CD4-positive, alpha-beta T cell treated with Interleukin-21 for 1 hour (primary cell): Measurements from ENCODE around the gene CTSD.
A peak's percentile ranks its signal among the peaks of the same experiment; 100 is the strongest.

ENCODE experiments used
- DNase-seq: peaks from one replicate; pipeline ENCODE4 v3.0.0-alpha.2; 2020

CTSD gene

DNA sequence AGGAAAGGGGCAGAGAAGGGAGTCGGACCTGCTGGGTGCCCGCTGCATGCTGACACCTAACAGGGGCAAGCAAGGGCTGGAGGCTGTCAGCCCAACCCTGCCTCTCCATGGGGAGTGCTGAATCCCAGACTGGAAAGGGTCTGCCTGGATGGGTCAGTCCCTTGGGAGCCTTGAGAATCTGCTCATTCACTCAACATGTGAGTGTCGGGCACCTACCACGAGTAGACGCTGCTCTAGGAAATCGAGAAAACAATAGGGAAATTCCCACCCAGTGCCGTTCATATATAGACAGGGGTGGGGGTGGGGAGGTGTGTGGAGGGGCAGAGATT lies 4.4 kb upstream of the CTSD start:
- DNase-seq = no peak

DNA sequence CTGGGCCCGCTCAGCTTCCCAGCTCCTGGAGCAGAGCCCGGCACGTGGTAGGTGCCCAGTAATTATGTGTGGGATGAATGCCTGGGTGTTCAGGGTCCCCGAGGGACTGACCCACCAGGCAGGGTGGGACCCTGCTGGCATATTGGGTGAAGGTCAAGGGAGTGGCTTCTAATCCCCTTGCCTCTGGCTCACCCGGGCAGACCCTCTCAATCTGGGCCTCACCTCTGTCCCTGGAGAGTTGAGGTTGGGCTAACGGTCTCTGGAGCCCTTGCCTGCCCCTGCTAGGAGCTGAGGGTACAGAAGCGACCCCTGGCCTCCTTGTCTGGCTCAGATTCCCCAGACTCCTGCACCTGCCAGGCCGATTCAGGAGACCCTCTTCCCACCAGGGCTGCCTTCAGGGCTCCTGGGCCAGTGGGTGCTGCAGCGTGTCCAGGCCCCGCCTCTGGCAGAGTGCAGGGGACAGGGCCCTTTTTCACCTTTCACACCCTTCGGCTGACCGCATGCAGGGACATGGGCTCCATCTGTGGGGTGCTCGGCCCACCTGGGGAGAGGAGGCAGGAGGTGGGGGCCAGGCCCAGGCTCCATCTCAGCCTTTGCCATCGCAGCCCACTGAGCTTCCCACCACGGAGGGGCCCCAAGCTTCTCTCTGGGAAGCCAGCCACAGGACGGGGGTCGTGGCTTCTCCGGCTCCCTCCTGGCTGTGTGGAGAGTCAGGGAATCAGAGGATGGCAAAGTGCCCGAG lies 3.8 kb upstream of the CTSD start:
- DNase-seq = no peak

DNA sequence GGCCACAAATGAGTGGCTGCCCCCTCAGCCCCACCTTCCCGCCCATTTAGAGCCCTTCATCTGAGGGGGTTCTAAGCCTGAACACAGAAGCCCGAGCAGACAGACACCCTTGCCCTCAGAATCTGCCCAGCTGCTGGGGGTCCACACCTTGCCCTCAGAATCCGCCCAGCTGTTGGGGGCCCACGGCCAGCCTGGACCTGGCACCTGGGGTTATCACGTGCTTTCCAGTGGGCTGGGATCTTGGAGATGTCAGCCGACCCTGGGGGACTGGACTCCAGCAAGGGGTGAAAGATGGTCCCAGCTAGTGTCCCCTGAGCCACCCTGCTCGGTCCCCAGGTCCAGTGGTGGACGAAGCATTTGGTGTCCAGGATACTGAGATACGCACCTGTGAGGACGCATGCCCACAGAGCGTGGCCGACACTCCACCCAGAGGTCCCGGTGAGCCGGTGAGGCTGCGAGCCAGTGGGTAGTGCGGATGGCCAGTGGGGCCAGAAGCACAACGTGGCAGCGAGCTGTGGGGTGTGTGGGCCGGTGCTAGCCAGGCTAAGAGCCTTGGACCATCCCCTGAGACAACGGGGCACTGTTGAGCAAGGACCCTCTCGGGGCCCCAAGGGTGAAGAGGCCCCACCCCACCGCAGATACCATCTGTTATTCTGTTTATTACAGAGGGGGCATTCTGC lies 3.1 kb upstream of the CTSD start:
- no peak for DNase-seq

DNA sequence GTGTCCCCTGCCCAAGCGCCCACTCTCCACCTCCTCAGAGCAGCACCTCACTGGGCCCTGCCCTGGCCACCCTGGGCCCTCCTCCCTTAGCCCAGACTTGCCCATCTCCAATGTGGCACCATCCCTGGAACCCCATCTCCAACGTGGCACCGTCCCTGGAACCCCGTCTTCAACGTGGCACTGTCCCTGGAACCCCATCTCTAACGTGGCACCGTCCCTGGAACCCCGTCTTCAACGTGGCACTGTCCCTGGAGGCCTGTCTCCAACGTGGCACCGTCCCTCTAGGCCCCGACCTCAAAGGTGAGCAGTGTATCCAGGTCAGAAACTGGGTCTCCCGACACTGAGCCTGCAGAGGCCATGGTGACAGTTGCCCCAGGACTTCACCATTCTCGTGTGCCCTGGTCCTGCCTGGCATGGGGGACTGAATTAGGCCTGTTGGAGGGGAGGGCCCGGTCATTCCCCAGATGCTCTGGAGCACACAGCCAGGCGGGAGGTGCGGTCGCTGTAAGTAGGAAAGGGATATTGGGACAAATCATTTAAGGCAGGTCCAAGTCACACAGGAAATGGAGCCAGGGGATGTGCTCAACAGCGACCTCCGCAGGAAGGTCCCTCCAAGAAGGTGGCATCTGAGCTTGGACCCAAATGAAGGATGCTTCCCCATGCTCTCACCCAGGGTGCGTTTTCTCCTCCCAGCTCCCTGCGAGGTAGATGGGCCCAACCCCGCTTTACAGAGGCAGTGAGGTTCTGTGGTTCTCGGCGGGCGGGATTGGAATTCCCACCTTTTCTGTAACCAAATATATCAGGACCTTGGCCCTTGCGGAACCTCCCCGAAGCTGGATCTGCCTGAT lies 2.4 kb upstream of the CTSD start:
- no peak for DNase-seq

DNA sequence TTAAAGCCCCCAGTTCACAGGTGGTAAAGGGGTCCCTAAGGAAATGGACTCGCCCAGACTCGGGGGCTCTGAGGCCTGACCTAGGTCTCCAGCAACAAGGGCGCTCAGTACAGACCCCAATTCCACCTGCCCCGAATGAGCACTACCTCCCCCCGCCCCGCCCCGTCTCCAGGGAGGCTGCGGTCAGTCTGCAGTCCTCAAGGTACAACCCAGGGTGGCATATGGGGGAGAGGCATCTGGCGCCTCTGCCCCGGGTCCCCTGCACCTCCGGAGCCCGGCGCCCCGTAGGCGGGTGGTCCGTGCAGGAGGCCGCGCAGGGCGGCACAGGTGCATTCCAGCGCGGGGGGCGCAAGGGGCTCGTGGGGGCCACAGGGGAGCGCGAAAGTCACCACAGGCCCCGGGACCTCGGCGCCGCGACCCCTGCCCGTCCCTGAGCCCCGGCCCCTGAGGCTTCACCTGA lies 361 bp downstream of the CTSD start:
- no peak for DNase-seq

DNA sequence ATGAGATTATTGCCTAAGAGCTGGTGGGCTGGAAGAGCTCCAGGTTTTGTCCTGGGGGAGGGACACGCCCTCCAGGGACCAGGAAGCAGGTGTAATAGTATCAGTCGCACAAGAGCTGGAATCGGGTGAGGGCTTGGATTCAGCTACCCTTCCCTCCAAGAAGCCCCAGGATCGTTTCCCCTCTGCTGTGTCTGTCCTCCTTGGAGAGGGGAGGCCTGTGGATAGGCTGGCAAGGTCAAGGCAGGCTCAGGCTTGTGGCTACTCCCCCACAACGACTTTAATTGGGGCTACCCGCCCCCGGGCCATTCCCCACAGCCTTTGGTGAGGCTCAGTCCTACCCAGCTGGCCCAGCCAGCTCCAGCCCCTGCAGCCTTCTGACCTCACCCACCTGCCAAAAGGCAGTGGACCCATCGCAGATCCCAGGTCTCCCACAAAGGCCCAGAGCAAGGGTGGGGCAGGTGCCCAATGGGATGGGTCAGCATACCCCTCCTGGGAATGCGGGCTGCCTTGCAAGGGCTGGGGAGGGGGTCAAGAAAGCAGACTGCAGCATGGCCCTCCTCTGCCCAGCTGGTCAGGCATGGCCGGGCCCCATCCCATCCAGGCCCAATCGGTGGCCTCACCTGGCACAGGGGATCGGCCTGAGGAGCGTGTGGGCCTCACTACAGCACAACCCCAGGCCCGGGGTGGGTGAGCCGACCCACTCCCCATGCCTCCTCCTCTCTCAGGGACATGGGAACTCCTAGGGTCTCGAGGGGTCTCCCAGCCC lies 1.0 kb downstream of the CTSD start:
- no peak for DNase-seq

DNA sequence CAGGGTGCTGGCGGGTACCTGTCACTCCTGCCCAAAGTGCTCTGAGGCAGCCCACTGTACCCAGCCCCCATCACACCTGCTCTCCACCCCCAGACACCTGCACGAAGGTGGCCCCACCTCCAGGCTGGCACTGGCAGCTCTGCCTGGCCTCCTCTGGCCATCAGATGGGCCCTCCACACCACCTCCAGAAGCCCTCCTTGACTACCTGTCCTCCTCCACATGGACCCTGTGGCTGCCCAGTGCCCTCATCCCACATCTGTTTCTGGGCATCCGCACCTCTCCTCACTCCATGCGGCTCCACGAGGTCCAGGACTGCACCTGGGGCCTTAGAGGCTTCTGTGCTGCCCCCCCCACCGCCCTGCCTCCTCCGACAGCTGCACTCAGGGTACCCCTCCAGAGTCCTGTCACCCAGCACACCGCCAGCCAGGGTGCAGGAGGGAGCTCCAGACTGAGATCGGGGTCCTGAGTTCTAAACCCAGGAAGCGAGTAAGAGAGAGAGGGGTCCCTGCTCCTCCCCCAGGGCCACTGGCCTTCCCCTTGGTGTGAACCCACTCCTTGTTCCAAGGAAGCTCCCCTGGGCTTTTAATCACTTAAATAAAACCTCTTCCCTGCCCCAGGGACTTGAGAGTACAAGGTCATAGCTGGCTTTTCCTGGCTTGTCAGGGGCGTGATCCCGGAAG lies 1.7 kb downstream of the CTSD start:
- no peak for DNase-seq

DNA sequence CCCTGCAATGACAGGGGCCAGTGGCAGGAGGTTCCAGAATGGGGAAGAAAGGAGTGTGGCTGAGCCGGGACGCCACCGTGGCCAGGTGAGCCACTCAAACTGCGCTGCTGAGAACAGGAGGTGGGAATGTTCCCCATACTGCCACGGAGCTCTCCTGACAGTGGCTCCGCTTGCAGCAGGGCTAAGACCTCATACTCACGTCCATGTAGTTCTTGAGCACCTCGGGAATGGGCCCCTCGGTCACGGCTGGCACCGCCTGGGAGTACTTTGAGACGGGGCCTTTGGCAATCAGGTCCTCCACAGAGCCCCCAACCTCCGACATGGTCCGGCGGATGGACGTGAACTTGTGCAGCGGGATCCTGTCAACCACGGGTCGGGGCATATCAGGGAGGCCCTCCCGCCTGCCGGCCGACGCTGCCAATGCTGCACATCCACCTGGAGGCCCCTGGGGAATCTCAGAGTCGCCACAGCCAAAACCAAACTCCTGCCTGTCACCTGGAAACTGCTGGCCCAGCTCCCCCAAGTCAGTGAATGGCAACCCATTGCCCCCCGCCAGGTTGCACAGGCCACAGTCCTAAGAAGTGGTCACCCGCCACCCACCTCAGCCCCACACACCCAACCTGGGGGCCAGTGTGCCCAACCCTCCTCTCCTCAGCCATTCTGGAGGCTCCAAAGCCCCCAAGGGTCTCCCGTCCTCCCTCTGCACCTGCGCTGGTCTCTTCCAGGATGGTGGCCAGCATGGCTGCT lies 2.4 kb downstream of the CTSD start:
- no peak for DNase-seq

DNA sequence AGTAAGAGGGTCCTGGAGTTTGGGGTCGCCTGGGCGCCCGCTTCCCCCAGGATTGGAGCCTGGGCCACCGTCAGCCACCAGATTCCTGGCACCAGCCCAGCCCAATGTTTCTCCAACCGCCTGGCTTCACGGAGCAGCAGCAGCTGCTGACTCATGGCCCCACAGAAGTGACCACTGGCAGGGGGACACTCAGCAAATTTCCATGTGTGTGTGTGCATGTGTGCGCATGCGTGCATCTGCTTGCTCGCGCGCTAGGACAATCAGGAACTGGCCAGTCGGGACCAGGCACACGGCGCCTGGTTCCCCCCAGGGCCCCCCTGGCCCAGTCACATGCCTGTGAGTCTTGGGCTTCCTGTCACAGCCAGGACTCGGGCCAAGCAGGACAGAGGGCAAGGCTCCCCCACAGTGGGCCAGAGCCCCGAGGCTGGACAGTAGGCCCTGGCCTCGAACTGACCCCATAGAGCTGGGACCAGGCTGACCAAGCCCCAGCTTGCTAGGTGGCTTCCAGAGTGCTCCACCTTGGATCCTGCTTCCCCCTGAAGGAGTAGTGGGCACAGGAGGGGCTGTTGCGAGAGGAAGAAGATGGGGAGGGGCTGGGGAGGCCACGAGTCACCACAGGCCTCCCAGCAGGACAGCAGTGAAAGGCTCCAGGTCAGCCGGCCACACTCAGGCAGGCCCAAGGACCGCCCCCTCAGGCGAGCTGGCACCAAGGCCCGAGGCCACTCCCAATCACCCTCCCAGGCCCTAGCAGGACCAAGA lies 3.2 kb downstream of the CTSD start:
- no peak for DNase-seq

DNA sequence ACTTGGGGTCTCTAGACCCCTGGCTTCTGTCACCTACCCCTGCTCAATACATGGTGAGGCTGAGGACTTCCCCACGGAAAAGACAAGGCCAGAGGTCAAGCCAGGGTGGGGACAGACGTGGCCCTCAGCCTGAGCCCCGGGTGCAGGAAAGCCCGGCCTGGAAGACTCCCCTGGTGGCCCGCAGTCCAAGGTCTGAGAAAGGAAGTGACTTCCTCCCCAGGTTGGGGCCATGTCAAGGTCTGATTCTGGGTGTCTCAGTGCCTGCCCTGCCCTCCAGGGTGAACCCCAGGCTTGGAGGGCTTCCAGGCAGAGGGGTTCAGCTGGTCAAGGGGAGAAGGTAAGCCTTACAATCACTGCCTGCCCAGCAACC lies 3.9 kb downstream of the CTSD start:
- no peak for DNase-seq

DNA sequence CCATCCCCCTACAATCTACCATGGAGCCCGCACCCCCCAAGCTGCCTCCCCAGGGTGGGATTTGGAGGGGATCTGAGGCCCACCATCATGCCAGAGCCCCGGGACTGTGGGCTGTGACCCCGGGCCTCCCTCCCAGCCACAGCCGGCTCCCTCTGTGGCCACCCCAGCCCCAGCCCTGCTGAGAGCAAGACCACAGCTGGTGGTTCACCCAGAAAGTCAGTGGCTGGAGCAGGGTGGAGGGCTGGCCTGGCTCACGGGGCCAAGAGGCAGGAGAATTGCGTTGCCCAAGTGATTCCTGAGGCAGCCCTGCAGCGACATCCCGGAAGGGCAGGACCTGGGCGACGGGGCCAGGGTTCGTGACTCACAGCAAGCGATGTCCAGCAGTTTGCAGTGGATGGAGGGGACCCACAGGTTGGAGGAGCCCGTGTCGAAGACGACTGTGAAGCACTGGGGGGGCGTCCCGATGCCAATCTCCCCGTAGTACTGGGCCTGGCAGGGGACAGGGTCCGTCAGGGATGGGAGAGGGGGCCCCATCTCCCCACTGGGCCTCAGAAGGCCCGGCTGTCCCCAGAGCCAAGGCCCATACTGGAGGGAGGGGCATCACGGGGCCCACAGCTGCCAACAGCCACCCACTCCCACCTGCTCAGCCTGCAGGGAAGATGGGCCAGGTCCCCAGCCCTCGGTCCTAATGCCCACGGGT lies 4.4 kb downstream of the CTSD start:
- DNase-seq = no peak

DNA sequence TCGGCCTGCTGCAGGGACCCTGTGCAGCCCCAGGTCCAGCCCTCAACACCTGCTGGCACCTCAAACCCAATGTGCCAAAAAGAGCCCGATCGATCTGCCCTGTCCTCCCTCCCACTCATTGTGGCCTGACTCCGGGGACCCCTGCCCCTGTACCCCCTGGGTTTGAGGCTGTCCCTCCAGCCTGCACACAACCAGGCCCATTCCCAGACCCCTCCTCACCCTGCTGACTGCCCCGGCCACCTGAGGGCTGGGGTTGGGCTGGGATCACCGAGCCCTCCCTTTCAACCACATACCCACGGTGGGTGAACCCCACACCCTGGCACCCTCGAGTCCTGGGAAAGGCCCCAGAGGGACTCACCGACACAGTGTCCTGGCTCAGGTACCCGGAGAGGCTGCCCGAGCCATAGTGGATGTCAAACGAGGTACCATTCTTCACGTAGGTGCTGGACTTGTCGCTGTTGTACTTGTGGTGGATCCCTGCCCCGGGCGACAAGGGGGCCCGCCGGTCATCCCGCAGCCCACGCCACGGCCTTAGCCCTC lies 5.0 kb downstream of the CTSD start:
- no peak for DNase-seq

DNA sequence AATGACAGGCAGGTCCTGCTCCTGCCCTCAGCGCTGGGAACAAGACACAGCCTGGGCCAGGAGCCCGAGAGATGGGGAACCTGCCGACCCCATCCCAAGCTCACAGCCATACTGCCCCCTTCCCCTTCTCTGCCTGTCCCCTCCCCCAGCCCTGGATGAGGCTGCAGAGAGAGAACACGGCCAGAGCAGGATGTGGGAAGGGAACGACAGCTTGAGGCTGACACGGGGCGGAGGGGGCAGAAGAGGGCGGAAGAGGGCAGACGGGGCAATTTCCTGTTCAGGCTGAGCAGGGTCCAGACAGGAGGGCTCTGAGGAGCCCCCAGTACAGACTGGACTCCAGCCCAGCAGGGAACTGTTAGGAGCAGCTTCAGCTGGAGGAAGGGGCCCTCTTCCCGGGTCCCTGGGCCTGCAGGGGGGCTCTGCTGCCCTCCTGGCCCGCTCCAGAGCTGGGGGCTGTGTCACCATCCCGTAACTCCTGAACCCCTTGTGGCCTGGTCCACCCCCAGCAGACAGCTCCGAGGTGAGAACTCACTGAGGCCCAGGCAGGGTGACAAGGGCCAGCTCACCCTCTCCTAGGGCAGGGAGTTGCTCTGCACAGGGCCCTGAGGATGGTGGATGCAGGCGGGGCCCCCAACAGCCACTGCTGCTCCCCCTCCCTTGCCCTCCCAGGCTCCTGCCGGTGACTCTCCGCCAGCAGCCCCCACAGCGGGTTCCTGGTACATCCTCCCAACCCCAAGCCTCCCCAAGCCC lies 5.7 kb downstream of the CTSD start:
- DNase-seq = peak; percentile 58

DNA sequence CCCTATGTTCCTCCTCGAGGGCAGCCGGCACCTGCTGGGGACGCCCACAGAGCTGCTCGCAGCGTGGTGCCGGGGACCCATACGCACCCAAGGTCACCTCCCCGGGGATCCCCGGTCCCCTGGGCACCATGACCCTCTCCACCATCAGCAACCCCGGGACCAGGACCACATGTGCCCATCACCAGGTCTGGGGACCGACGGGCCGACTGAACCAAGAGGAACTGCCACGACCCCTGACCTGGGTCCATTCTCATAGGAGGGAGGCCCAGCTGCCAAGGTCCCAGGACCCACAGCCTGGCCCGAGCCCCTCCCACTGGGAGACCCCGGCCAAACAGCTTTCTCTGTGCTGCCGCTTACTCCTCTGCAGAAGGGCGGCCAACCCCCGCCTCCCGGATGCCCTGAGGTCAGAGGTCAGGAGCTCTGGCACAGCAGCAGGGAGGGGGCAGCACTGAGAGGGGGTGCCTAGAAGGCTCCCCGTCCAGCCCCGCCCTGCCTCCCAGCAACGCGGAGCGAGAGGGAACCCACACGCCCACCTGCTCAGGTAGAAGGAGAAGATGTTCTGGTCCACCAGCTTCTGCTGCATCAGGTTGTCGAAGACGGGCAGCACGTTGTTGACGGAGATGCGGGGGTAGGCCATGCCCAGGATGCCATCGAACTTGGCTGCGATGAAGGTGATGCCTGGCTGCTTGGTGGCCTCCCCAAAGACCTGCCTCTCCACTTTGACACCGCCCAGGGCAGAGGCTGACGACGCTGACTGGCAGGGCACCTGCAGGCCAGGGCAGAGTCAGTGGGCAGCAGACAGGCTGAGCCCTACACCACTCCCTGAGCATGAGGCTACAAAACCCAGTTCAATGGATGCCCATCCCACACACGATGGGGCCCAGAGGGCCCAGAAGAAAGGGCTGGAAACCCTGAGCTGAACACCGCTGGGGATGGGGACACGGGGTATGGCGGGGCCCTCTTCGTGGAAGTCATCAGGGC lies 6.6 kb downstream of the CTSD start:
- no peak for DNase-seq

DNA sequence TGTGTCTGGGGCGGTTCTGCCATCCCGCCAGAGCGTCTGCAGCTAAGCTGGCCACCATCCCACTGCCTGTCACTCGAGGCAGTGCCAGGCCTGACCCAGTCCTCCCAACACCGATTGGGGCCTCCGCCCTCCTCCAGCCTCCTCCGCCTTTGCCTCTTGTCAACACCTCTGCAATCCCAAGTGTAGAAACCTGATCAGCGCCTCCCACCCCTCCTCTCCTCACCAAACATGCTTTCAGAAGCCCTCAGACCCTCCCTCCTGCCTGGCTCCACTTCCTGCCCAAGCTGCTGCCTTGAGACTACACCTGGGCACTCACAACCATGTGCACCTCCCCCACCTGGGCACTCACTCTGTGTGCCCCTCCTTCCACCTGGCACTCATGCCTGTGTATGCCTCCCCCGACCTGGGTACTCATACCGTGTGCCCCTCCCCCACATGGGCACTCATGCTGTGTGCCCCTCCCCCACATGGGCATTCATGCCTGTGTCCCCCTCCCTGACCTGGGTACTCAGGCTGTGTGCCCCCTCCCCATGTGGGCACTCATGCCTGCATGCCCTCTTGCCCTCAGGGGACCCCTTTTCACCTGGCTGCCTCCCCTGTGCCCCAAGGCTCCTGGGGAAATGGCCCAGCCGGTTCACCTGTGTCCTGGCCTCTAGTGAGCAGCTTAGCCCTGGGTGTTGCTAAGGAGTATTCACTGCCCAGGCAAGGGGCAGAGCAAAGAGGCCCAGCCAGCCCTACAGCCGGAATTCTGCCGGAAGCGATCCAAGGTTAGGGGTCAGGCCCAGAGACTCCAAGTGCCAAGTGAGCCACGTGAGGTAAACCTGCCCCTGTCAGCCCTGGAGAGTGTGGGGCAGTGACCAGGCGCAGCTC lies 7.8 kb downstream of the CTSD start:
- no peak for DNase-seq

DNA sequence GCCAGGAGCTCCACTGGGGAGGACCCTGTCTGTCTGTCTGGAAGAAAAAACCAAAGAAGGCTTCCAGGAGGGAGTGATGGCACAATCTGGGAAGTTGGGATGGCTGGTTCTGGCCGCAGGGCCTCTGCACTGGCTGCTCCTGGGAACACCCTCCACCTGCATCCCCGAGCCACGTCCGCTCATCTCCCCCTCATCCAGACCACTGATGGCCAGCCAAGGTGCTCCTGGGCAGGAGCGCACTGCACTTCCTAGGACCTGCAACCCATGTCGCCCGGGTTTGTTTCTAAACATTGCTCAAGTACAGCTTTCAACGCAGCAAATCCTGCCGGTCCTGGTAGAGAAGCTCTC lies 8.4 kb downstream of the CTSD start:
- DNase-seq = no peak
